ENCODE results near the gene CFAP45.

DNA sequence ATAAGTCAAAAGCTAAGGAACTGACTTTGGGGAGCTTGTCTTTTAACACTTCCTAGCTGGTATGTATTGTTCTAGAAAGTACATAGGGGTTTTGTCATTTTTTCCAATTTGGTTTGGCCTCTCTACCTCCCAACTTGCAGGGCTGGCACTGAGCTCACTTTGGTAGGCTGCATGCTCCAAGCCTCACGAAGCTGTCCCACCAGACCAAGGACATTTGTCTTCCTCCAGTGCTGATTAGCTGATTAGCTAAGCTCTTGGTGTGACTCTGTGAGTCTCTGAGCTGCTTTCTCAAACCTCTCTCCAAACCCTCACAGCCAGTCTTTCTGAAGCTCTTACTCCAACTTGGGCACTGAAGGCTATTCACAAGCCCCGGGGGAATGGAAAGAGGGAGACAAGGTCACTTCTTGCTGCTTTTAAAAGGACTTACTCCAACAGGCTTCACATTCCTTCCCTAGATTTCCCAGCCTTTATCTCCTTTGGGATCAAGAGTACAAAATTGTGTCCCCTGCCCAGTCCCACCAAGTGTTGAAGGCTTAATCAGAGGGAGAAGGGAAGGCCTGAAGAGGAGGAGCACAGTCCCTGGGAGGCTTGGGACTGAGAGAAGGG, 893 bp upstream of the CFAP45 start:
- no peak for TF ChIP-seq POLR2A (IDR thresholded peaks at IDR 0.05)
- TF ChIP-seq, protein P1, sequence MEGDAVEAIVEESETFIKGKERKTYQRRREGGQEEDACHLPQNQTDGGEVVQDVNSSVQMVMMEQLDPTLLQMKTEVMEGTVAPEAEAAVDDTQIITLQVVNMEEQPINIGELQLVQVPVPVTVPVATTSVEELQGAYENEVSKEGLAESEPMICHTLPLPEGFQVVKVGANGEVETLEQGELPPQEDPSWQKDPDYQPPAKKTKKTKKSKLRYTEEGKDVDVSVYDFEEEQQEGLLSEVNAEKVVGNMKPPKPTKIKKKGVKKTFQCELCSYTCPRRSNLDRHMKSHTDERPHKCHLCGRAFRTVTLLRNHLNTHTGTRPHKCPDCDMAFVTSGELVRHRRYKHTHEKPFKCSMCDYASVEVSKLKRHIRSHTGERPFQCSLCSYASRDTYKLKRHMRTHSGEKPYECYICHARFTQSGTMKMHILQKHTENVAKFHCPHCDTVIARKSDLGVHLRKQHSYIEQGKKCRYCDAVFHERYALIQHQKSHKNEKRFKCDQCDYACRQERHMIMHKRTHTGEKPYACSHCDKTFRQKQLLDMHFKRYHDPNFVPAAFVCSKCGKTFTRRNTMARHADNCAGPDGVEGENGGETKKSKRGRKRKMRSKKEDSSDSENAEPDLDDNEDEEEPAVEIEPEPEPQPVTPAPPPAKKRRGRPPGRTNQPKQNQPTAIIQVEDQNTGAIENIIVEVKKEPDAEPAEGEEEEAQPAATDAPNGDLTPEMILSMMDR (IDR thresholded peaks at IDR 0.05) = no peak
